HCT116 (cell line): ENCODE measurements around the gene TMEM11.

Source experiments
- CBX3 ChIP-seq: IDR thresholded peaks from 2 replicates; pipeline ENCODE4 v1.6.1; 2012; ENCODE audit warnings: low read depth
- CTCF ChIP-seq, 3 experiments: fragments of 200-600 bp in 1 of 3; sonication (generic) in 1 of 3; IDR thresholded peaks in 2 of 3; conservative IDR thresholded peaks in 1 of 3; 2 replicates each; pipeline ENCODE4 v1.5.1; 2012 to 2017; ENCODE audit warnings: low read depth in 2 of 3, low read length in 2 of 3, antibody characterized with exemption in 1 of 3, borderline replicate concordance in 1 of 3, control low read depth in 1 of 3, mild to moderate bottlenecking in 1 of 3, mixed read lengths in 1 of 3, mixed run types in 1 of 3, moderate library complexity in 1 of 3; ENCODE audit not compliant: insufficient read depth in 1 of 3
- EGR1 ChIP-seq: IDR thresholded peaks from 2 replicates; pipeline ENCODE4 v1.6.1; 2012; ENCODE audit warnings: low read depth
- EZH2 ChIP-seq: fragments of 200-600 bp; sonication (generic); IDR thresholded peaks from 2 replicates; pipeline ENCODE4 v1.6.1; 2017; ENCODE audit warnings: antibody characterized with exemption, mixed run types
- EZH2phosphoT487 ChIP-seq: fragments of 200-600 bp; IDR thresholded peaks from 2 replicates; pipeline ENCODE4 v1.6.1; 2018; ENCODE audit warnings: antibody characterized with exemption, borderline replicate concordance
- FOSL1 ChIP-seq: IDR thresholded peaks from 2 replicates; pipeline ENCODE4 v1.6.1; 2012; ENCODE audit warnings: low read depth
- POLR2A ChIP-seq: IDR thresholded peaks from 2 replicates; pipeline ENCODE4 v1.7.0; 2011; ENCODE audit warnings: borderline replicate concordance; ENCODE audit not compliant: insufficient read depth, insufficient read length; ENCODE audit errors: extremely low read depth
- POLR2AphosphoS5 ChIP-seq: IDR thresholded peaks from 2 replicates; pipeline ENCODE4 v1.6.1; 2011; ENCODE audit warnings: mild to moderate bottlenecking, low read depth, low read length, moderate library complexity
- RAD21 ChIP-seq: IDR thresholded peaks from 2 replicates; pipeline ENCODE4 v1.6.1; 2012; ENCODE audit warnings: low read depth, mild to moderate bottlenecking
- SIN3A ChIP-seq: IDR thresholded peaks from 2 replicates; pipeline ENCODE4 v1.6.1; 2012; ENCODE audit warnings: low read depth
- TCF7L2 ChIP-seq: IDR thresholded peaks from 2 replicates; pipeline ENCODE4 v1.7.0; 2011; ENCODE audit warnings: borderline replicate concordance, inconsistent platforms; ENCODE audit not compliant: insufficient read depth, insufficient read length; ENCODE audit errors: extremely low read depth
- YY1 ChIP-seq: IDR thresholded peaks from 2 replicates; pipeline ENCODE4 v1.6.1; 2011; ENCODE audit warnings: low read length, low read depth, moderate library complexity, mild to moderate bottlenecking; ENCODE audit not compliant: insufficient replicate concordance; ENCODE audit errors: extremely low read depth
- ZBTB33 ChIP-seq: IDR thresholded peaks from 2 replicates; pipeline ENCODE4 v1.6.1; 2011; ENCODE audit warnings: mild to moderate bottlenecking, low read length, moderate library complexity; ENCODE audit not compliant: insufficient replicate concordance; ENCODE audit errors: extremely low read depth
- ZNF274 ChIP-seq: fragments of 200-500 bp; sonication (Bioruptor generic); IDR thresholded peaks from 2 replicates; pipeline ENCODE4 v1.6.1; 2014; ENCODE audit warnings: mild to moderate bottlenecking, low read depth, low read length, inconsistent platforms

GRCh38 chr17:21160401-21160800 lies 53.6 kb downstream of the TMEM11 start:
- TF ChIP-seq ZNF274, result no peak
- no peak for TF ChIP-seq CBX3
- TF ChIP-seq ZBTB33, result no peak
- no peak for TF ChIP-seq POLR2A
- no peak for TF ChIP-seq CTCF (IDR thresholded peaks at IDR 0.05 in 2 of 3, conservative IDR thresholded peaks at IDR 0.05 in 1 of 3; ENCODE audit: borderline replicate concordance in 1 of 3, insufficient read depth in 1 of 3, low read depth in 2 of 3, low read length in 2 of 3)
- no peak for TF ChIP-seq FOSL1
- TF ChIP-seq EGR1, result no peak
- no peak for TF ChIP-seq POLR2AphosphoS5
- TF ChIP-seq TCF7L2, result no peak
- no peak for TF ChIP-seq RAD21
- no peak for TF ChIP-seq SIN3A
- no peak for TF ChIP-seq EZH2
- TF ChIP-seq YY1, result no peak
- no peak for TF ChIP-seq EZH2phosphoT487
